ENCODE data around the gene DCDC2.
"Not testable (repeated sequence)": the region's sequence is repeated elsewhere in the genome, so short reads cannot be mapped to it uniquely, and the experiment has no call there.

Gene DCDC2

DNA sequence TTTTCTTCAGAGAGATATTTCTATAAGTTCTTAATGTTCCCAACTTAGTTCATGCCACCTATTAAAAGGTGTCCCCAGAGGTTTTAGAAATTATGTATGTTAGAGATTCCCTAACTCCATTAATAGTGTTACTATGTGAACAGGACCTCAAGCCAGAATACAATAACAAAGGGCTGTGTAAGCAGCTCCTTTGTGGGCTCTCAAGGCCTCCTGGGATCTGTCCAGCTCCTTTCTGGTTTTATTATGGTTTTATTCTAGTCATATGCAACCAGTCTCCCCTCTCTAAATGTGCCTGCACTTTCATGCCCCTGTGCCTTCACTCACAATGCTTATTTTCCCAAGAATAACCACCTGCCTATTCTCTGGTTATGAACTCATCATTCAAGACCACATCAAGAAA is 209.2 kb downstream of the DCDC2 start:
- Histone ChIP-seq H3K4me3 (ENCODE audit: low read length) (no peak overlapping the region), H3K4me1 (ENCODE audit: control insufficient read depth, low read depth, low read length) (no peaks in the 10 kb centered on the region), H3K36me3 (ENCODE audit: control insufficient read depth, low read depth, low read length) (no peaks in the 10 kb centered on the region), H3K27me3 (ENCODE audit: control insufficient read depth, insufficient read depth, low read length) (no peaks in the 10 kb centered on the region), H3K9ac (ENCODE audit: low read length) (no peak overlapping the region), H3K27ac (ENCODE audit: low read length) (no peak overlapping the region), H3K9me3 (ENCODE audit: control insufficient read depth, low read depth, low read length) (no peaks in the 10 kb centered on the region)

DNA sequence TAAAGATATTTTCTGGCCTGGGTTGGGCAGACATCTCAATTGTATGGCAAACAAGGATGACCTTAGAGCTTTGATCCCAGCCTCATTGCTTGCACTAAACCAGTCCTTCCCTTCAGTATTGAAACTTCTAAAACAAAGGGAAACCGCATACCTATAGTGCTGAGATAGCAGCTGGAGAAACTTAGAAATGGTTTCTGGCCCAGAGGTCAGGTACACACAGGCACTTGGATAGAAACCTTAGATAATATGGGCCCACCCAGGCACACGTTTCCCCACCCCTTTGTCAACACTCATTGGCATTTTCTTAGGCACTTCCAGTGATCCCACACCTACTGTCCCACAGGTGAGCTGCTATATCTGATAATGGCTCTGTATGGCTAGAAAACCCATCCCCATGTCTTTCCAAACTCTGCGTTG is 209.7 kb downstream of the DCDC2 start:
- Histone ChIP-seq H3K27ac (ENCODE audit: low read length) (no peak overlapping the region), H3K4me3 (ENCODE audit: low read length) (no peak overlapping the region), H3K36me3 (ENCODE audit: control insufficient read depth, low read depth, low read length) (no peaks in the 10 kb centered on the region), H3K9me3 (ENCODE audit: control insufficient read depth, low read depth, low read length) (no peaks in the 10 kb centered on the region), H3K27me3 (ENCODE audit: control insufficient read depth, insufficient read depth, low read length) (no peaks in the 10 kb centered on the region), H3K4me1 (ENCODE audit: control insufficient read depth, low read depth, low read length) (no peaks in the 10 kb centered on the region), H3K9ac (ENCODE audit: low read length) (no peak overlapping the region)

DNA sequence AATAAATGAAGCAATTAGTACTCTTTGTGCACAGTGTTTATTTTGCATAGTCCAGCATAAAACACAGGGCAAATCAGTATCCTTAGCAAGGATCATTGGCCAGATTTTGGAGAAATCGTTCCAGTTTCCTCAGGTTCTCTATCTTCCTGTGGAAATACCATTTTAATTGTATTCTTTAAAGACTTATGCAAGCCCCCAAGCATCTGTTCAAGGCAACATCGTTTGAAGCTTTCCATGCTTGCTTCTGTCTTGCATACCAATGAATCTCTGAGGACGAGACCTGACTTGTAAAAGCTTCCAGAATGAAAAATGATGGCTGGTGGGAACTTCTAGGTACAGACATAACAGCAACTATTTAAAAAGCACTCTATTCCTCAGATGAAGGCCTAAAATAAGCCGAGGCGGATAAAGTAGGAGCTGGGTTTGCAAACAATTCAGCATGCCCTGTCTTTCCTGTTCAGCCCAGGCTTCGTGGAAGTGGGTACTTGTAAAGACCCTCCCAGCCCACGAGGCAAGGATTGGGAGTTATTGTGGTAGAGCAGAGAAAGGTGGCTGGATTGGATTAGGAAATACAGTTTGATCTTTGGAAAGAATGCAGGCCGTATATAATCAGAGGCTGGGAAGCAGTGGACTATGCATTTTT is 210.2 kb downstream of the DCDC2 start:
- H3K9ac ChIP-seq (ENCODE audit: low read length): no peak overlapping the region
- no peak overlapping the region for H3K27ac ChIP-seq (ENCODE audit: low read length)
- H3K4me3 ChIP-seq (ENCODE audit: low read length): no peak overlapping the region
- H3K4me1 ChIP-seq (ENCODE audit: control insufficient read depth, low read depth, low read length): no peaks in the 10 kb centered on the region
- no peaks in the 10 kb centered on the region for H3K36me3 ChIP-seq (ENCODE audit: control insufficient read depth, low read depth, low read length)
- no peaks in the 10 kb centered on the region for H3K9me3 ChIP-seq (ENCODE audit: control insufficient read depth, low read depth, low read length)
- H3K27me3 ChIP-seq (ENCODE audit: control insufficient read depth, insufficient read depth, low read length): no peaks in the 10 kb centered on the region

DNA sequence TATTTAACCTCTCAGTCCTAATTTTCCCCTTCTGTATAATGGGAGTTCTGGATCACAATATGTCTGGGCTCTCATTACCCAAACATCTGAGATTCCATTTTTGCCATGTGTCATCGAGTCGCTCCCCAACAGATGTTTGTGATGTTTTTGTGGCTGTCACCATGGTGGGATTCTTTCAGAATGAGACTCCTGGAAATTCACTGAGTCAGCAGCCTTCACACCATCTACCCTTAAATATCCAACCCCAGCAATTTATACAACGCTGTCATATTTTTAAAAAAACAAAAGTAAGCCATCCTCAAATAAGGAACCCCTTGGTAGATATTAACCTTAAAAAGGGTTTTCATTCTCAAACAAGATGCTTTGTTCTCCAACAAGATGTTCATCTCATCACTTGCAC is 211.0 kb downstream of the DCDC2 start:
- Histone ChIP-seq H3K36me3 (ENCODE audit: control insufficient read depth, low read depth, low read length) (no peaks in the 10 kb centered on the region), H3K9me3 (ENCODE audit: control insufficient read depth, low read depth, low read length) (no peaks in the 10 kb centered on the region), H3K27ac (ENCODE audit: low read length) (no peak overlapping the region), H3K9ac (ENCODE audit: low read length) (no peak overlapping the region), H3K4me3 (ENCODE audit: low read length) (no peak overlapping the region), H3K4me1 (ENCODE audit: control insufficient read depth, low read depth, low read length) (no peaks in the 10 kb centered on the region), H3K27me3 (ENCODE audit: control insufficient read depth, insufficient read depth, low read length) (no peaks in the 10 kb centered on the region)

DNA sequence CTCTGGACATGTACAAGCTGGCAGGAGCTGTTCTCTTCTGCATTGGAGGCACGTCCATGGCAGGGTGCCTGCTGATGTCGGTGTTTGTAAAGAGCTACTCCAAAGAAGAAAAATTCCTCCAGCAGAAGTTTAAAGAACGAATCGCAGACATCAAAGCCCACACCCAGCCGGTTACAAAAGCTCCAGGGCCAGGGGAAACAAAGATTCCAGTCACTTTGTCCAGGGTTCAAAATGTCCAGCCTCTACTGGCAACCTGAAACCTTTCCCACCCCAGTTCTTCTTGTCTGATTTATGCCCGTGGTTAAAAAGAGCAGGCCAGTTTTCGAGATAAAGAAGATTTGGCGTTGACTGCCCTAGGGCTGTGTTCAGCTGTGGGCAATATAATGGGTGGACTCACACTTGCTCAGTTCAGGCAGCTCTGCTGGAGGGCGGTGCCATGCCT is 212.1 kb downstream of the DCDC2 start:
- Histone ChIP-seq H3K4me1 (ENCODE audit: control insufficient read depth, low read depth, low read length) (no peaks in the 10 kb centered on the region), H3K36me3 (ENCODE audit: control insufficient read depth, low read depth, low read length) (no peaks in the 10 kb centered on the region), H3K4me3 (ENCODE audit: low read length) (no peak overlapping the region), H3K27me3 (ENCODE audit: control insufficient read depth, insufficient read depth, low read length) (no peaks in the 10 kb centered on the region), H3K9ac (ENCODE audit: low read length) (no peak overlapping the region), H3K9me3 (ENCODE audit: control insufficient read depth, low read depth, low read length) (no peaks in the 10 kb centered on the region), H3K27ac (ENCODE audit: low read length) (no peak overlapping the region)

DNA sequence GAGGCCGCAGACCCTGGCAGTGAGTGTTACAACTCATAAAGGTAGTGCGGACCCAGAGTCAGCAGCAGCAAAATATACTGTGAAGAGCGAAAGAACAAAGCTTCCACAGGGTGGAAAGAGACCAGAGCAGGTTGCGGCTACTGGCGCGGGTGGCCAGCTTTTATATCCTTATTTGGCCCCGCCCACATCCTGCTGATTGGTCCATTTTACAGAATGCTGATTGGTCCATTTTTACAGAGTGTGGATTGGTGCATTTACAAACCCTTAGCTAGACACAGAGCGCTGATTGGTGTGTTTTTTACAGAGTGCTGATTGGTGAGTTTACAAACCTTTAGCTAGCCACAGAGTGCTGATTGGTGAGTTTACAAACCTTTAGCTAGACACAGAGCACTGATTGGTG is 215.1 kb downstream of the DCDC2 start:
- not testable (repeated sequence) for H3K27me3 ChIP-seq (ENCODE audit: control insufficient read depth, insufficient read depth, low read length); H3K9ac ChIP-seq (ENCODE audit: low read length); H3K36me3 ChIP-seq (ENCODE audit: control insufficient read depth, low read depth, low read length)

DNA sequence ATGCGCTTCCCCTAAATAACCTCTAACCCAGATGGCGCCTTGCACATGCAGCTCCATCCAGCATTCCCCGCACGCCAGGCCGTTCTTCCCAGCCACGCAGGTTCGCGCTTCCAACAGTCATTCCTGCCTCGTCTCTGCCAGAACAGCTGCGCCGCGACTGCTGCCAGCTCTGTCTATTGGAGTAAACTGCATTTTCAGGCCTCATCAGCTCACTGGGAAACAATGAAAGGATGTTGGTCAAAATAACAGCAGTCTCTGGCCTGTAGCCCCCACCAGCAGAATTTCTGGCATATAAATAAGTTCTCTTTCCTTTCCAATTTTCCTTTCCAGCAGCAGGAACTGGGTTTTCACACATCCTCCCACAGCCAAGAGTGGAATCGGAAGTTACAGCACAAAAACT is 217.3 kb downstream of the DCDC2 start:
- no peak overlapping the region for H3K27ac ChIP-seq (ENCODE audit: low read length)
- no peak overlapping the region for H3K9ac ChIP-seq (ENCODE audit: low read length)
- no peaks in the 10 kb centered on the region for H3K9me3 ChIP-seq (ENCODE audit: control insufficient read depth, low read depth, low read length)
- H3K36me3 ChIP-seq (ENCODE audit: control insufficient read depth, low read depth, low read length): no peaks in the 10 kb centered on the region
- H3K4me3 ChIP-seq (ENCODE audit: low read length): no peak overlapping the region
- H3K4me1 ChIP-seq (ENCODE audit: control insufficient read depth, low read depth, low read length): no peaks in the 10 kb centered on the region
- H3K27me3 ChIP-seq (ENCODE audit: control insufficient read depth, insufficient read depth, low read length): no peaks in the 10 kb centered on the region

More for the DNA sequence above, 215.1 kb downstream of the DCDC2 start:
- H3K9me3 ChIP-seq (ENCODE audit: control insufficient read depth, low read depth, low read length); H3K27ac ChIP-seq (ENCODE audit: low read length); H3K4me1 ChIP-seq (ENCODE audit: control insufficient read depth, low read depth, low read length); H3K4me3 ChIP-seq (ENCODE audit: low read length): not testable (repeated sequence)

DNA sequence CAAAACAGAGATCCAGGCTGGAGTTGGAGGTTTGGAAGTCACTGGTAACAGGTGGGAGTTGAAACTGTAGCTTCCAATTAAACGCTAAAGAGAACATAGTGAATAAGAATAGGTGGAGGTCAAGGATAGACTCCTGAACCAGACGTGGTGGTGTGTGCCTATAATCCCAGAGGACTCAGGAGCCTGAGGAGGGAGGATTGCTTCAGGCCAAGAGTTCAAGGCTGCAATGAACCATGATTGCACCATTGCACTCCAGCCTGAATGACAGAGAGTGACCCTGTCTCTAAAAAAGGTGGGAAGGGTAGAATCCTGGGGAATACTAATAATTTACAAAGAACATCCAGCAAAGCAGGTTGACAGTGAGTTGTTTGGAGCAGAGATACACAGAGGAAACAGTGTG is 218.2 kb downstream of the DCDC2 start:
- Histone ChIP-seq H3K9me3 (ENCODE audit: control insufficient read depth, low read depth, low read length) (no peaks in the 10 kb centered on the region), H3K36me3 (ENCODE audit: control insufficient read depth, low read depth, low read length) (no peaks in the 10 kb centered on the region), H3K27ac (ENCODE audit: low read length) (no peak overlapping the region), H3K27me3 (ENCODE audit: control insufficient read depth, insufficient read depth, low read length) (no peaks in the 10 kb centered on the region), H3K4me3 (ENCODE audit: low read length) (no peak overlapping the region), H3K4me1 (ENCODE audit: control insufficient read depth, low read depth, low read length) (no peaks in the 10 kb centered on the region), H3K9ac (ENCODE audit: low read length) (no peak overlapping the region)

DNA sequence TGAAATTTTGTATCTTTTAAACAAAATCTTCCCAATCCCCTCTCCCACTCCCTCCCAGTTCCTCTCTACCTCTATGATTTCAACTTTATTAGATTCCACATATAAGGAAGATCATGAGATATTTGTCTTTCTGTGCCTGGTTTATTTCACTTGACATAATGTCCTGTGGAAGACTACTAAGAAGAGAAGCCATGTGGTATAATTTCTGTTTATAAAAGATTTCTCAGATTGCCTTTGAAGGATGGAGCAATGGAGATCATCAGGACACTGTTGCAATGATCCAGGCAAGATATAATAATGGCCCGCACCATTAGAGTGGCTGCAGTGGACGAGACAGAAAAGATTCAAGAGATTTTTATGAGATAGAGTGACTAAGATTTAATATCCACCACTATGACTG is 218.8 kb downstream of the DCDC2 start:
- Histone ChIP-seq H3K9ac (ENCODE audit: low read length) (no peak overlapping the region), H3K36me3 (ENCODE audit: control insufficient read depth, low read depth, low read length) (no peaks in the 10 kb centered on the region), H3K9me3 (ENCODE audit: control insufficient read depth, low read depth, low read length) (no peaks in the 10 kb centered on the region), H3K27ac (ENCODE audit: low read length) (no peak overlapping the region), H3K4me3 (ENCODE audit: low read length) (no peak overlapping the region), H3K4me1 (ENCODE audit: control insufficient read depth, low read depth, low read length) (no peaks in the 10 kb centered on the region), H3K27me3 (ENCODE audit: control insufficient read depth, insufficient read depth, low read length) (no peaks in the 10 kb centered on the region)

DNA sequence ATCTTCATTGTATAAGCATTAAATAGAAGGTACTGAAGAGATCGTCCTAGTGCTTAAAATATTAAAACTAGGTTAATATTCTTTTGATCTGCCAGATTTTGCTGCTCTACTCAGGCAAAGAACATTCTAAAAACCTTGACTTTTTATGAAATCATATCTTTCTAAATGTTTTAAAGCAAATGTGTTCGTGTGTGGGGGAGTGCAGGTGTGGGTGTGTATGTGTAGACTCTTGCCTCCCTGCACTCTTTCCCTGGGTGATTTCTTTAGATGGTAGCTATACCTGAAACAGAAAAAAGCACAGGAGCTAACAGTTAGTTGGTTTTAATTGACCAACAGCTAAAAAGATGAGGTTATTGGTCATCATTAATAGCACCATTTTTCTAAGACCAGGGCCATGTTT is 226.1 kb downstream of the DCDC2 start:
- Histone ChIP-seq H3K9me3 (ENCODE audit: control insufficient read depth, low read depth, low read length) (no peaks in the 10 kb centered on the region), H3K4me3 (ENCODE audit: low read length) (no peak overlapping the region), H3K27ac (ENCODE audit: low read length) (no peak overlapping the region), H3K9ac (ENCODE audit: low read length) (no peak overlapping the region), H3K4me1 (ENCODE audit: control insufficient read depth, low read depth, low read length) (no peaks in the 10 kb centered on the region), H3K27me3 (ENCODE audit: control insufficient read depth, insufficient read depth, low read length) (no peaks in the 10 kb centered on the region), H3K36me3 (ENCODE audit: control insufficient read depth, low read depth, low read length) (no peaks in the 10 kb centered on the region)

DNA sequence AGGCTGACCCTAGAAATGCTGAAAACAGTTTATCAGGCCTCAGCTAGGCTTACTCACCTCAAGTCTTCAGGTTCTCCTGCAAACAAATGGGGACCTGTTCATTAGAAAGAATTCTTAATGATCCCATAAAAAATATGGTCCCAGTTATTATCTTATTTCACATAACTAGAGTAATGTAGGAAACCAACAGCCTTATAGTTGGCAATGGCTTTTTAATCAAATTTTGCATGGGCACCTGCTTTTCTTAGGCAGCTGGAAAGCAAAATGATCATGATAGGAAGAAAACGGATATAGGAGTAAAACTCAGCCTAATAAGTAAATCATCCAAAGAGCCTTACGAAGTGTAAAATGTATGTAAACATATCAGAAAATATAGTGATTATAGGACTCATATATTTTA is 230.5 kb downstream of the DCDC2 start:
- Histone ChIP-seq H3K9me3 (ENCODE audit: control insufficient read depth, low read depth, low read length) (no peaks in the 10 kb centered on the region), H3K4me3 (ENCODE audit: low read length) (no peak overlapping the region), H3K9ac (ENCODE audit: low read length) (no peak overlapping the region), H3K27me3 (ENCODE audit: control insufficient read depth, insufficient read depth, low read length) (no peaks in the 10 kb centered on the region), H3K4me1 (ENCODE audit: control insufficient read depth, low read depth, low read length) (peaks cover 4% of the 10 kb centered on the region), H3K27ac (ENCODE audit: low read length) (no peak overlapping the region), H3K36me3 (ENCODE audit: control insufficient read depth, low read depth, low read length) (no peaks in the 10 kb centered on the region)

DNA sequence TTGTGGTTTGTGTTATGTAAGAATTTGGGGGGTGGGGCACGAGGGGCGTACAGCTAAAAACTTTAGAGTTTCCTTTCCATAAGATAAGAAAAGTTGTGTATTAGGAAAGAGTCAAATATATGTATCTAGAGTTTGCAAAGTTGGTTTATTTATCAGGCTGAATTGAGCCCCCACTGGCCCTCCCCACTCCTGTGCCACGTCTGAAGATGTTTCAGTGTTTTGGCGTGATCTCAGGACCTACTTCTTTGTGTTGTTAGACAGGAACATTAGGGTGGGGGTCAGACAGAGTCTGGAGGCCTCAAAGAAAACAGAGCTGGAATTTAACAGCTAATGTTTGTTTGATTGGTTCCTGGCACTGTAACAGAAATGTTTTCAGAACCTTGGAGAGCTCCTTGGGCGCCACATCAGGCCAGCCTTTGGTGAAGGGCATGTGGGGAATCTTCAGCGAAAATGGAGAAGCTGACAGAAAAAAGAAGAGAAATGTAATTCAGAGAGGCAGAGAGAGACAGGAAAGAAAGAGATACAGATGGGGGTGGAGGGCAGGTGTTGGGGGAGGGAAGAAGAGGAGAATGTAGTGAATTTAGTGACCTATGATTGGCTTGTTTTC is 231.2 kb downstream of the DCDC2 start:
- no peak overlapping the region for H3K27ac ChIP-seq (ENCODE audit: low read length)
- no peaks in the 10 kb centered on the region for H3K9me3 ChIP-seq (ENCODE audit: control insufficient read depth, low read depth, low read length)
- H3K4me1 ChIP-seq (ENCODE audit: control insufficient read depth, low read depth, low read length): peaks cover 4% of the 10 kb centered on the region
- peak overlapping the region; percentile 73 for H3K4me3 ChIP-seq (ENCODE audit: low read length)
- no peaks in the 10 kb centered on the region for H3K36me3 ChIP-seq (ENCODE audit: control insufficient read depth, low read depth, low read length)
- no peak overlapping the region for H3K9ac ChIP-seq (ENCODE audit: low read length)
- H3K27me3 ChIP-seq (ENCODE audit: control insufficient read depth, insufficient read depth, low read length): no peaks in the 10 kb centered on the region

All from iPS-18a (cell line).